ENCODE results near the gene PTPRCAP.
"Not testable (repeated sequence)": the region's sequence is repeated elsewhere in the genome, so short reads cannot be mapped to it uniquely, and the experiment has no call there.

PTPRCAP gene

GRCh38 chr11:67410984-67411784 is 26.3 kb downstream of the PTPRCAP start:
- DNase-seq (ENCODE audit: low read depth in 2 of 2, low spot score in 1 of 2), result no peak

GRCh38 chr11:67410369-67410831 is 27.1 kb downstream of the PTPRCAP start:
- DNase-seq (ENCODE audit: low read depth in 2 of 2, low spot score in 1 of 2), result no peak

GRCh38 chr11:67409781-67410368 is 27.6 kb downstream of the PTPRCAP start:
- DNase-seq (ENCODE audit: low read depth in 2 of 2, low spot score in 1 of 2), result no peak

GRCh38 chr11:67409261-67409666 is 28.2 kb downstream of the PTPRCAP start:
- DNase-seq (ENCODE audit: low read depth in 2 of 2, low spot score in 1 of 2), result peak in 1 of 2 donors; percentile 41

GRCh38 chr11:67408437-67409200 is 28.9 kb downstream of the PTPRCAP start:
- no peak for DNase-seq (ENCODE audit: low read depth in 2 of 2, low spot score in 1 of 2)

- no peak for DNase-seq (ENCODE audit: low read depth in 2 of 2, low spot score in 1 of 2)
Observed at GRCh38 chr11:67407688-67408163, 29.8 kb downstream of the PTPRCAP start.

GRCh38 chr11:67406969-67407687 is 30.4 kb downstream of the PTPRCAP start:
- DNase-seq (ENCODE audit: low read depth in 2 of 2, low spot score in 1 of 2), result no peak

GRCh38 chr11:67406420-67406968 is 31.0 kb downstream of the PTPRCAP start:
- no peak for DNase-seq (ENCODE audit: low read depth in 2 of 2, low spot score in 1 of 2)

- DNase-seq (ENCODE audit: low read depth in 2 of 2, low spot score in 1 of 2), result no peak
Observed at GRCh38 chr11:67405688-67406339, 31.7 kb downstream of the PTPRCAP start.

- DNase-seq (ENCODE audit: low read depth in 2 of 2, low spot score in 1 of 2), result no peak
Observed at GRCh38 chr11:67405196-67405567, 32.3 kb downstream of the PTPRCAP start.

GRCh38 chr11:67404515-67405195 is 32.8 kb downstream of the PTPRCAP start:
- peak in 1 of 2 donors; percentile 37 for DNase-seq (ENCODE audit: low read depth in 2 of 2, low spot score in 1 of 2)

GRCh38 chr11:67403085-67403484 is 34.4 kb downstream of the PTPRCAP start:
- DNase-seq (ENCODE audit: low read depth in 2 of 2, low spot score in 1 of 2), result not testable (repeated sequence)

GRCh38 chr11:67402192-67402839 is 35.2 kb downstream of the PTPRCAP start:
- not testable (repeated sequence) for DNase-seq (ENCODE audit: low read depth in 2 of 2, low spot score in 1 of 2)

GRCh38 chr11:67401495-67402191 is 35.8 kb downstream of the PTPRCAP start, which contains the start of gene PPP1CA:
TSS of gene PPP1CA (minus strand) at chr11:67401858. CDS start at chr11:67401782, 76 bp downstream.
- DNase-seq (ENCODE audit: low read depth in 2 of 2, low spot score in 1 of 2), result peak; percentile 81 to 89

- no peak for DNase-seq (ENCODE audit: low read depth in 2 of 2, low spot score in 1 of 2)
Observed at GRCh38 chr11:67400942-67401494, 36.5 kb downstream of the PTPRCAP start.

GRCh38 chr11:67400251-67400941 is 37.1 kb downstream of the PTPRCAP start:
- no peak for DNase-seq (ENCODE audit: low read depth in 2 of 2, low spot score in 1 of 2)

Data from stimulated activated CD8-positive, alpha-beta memory T cell treated with anti-CD3 and anti-CD28 coated beads, Interleukin-4, amount 100 ng/mL, for 4 hours (primary cell).